ENCODE results near the gene STPG1. TPM values are rescaled to one million over a fixed set of nuclear protein-coding genes. Genes with fewer than 3 reads are reported as not detected.

Gene STPG1
- total and polyA plus RNA-seq, 2 of the 13 experiments (the other 11 are each of a cell fraction or from before 2014, with no cell fraction given), result 3.4 to 4.3 TPM

DNA sequence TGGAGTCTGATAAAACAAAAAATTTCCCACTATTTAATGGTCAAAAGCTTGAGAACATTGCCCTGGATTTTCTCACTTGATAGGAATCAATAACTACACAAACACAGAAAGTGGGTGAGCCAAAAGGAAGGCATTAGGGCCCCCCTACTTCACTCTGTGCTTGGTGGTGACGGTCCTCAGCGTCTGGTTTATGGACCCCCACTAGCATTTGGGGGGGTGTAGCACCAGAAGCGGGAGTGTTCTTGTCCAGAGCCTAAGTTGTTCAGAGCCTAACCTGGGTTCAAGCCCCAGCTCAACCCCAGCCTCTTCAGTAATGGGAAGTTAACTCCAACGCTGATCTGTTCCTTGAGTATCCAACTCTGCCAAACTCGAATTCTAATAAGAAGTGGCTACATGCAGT lies 33.1 kb downstream of the STPG1 start:
- Histone ChIP-seq H3K27ac (ENCODE audit: extremely low read length, insufficient read depth, low read length) (no peak overlapping the region), H3K27me3 (ENCODE audit: control insufficient read depth in 1 of 2, insufficient read depth in 2 of 2, low read length in 2 of 2) (no peaks in the 10 kb centered on the region), H3K9me3 (ENCODE audit: low read length) (no peaks in the 10 kb centered on the region), H3K4me2 (ENCODE audit: low read depth, low read length) (no peak overlapping the region), H4K20me1 (ENCODE audit: insufficient read depth, low read length) (no peaks in the 10 kb centered on the region), H2AFZ (ENCODE audit: low read length) (no peak overlapping the region), H3K79me2 (ENCODE audit: insufficient read depth, low read length) (no peaks in the 10 kb centered on the region), H3K4me1 (ENCODE audit: insufficient read depth, low read length) (peaks cover 9% of the 10 kb centered on the region; the same call in 1 of the 2 replicates), H3K9ac (ENCODE audit: insufficient read depth, low read depth, low read length) (no peak overlapping the region), H3K36me3 (replicated peaks in 1 of 2; ENCODE audit: control insufficient read depth in 1 of 2, insufficient read depth in 2 of 2, low read length in 2 of 2) (no peaks in the 10 kb centered on the region), H3K4me3 (replicated peaks in 1 of 3; ENCODE audit: insufficient read depth in 1 of 3, low read depth in 2 of 3, low read length in 3 of 3) (no peak overlapping the region)
- ATAC-seq (no peak), DNase-seq (ENCODE audit: low spot score) (no peak), FAIRE-seq (no peak)
- POLR2A ChIA-PET, result no interaction called here
- CTCF ChIA-PET (ENCODE audit: low intra/inter-chr PET ratio, low total read pairs), result no interaction called here
- intact Hi-C loops (cut with micrococcal nuclease; ENCODE audit: unreplicated experiment), result loop anchor here (10.0 kb wide), 1 partner anchor 1016 kb away; the partner anchor contains the start of gene ZNF436
- TF ChIP-seq GZF1 (CRISPR knock-in tag; IDR thresholded peaks at IDR 0.05), result no peak
- TF ChIP-seq, protein P1, sequence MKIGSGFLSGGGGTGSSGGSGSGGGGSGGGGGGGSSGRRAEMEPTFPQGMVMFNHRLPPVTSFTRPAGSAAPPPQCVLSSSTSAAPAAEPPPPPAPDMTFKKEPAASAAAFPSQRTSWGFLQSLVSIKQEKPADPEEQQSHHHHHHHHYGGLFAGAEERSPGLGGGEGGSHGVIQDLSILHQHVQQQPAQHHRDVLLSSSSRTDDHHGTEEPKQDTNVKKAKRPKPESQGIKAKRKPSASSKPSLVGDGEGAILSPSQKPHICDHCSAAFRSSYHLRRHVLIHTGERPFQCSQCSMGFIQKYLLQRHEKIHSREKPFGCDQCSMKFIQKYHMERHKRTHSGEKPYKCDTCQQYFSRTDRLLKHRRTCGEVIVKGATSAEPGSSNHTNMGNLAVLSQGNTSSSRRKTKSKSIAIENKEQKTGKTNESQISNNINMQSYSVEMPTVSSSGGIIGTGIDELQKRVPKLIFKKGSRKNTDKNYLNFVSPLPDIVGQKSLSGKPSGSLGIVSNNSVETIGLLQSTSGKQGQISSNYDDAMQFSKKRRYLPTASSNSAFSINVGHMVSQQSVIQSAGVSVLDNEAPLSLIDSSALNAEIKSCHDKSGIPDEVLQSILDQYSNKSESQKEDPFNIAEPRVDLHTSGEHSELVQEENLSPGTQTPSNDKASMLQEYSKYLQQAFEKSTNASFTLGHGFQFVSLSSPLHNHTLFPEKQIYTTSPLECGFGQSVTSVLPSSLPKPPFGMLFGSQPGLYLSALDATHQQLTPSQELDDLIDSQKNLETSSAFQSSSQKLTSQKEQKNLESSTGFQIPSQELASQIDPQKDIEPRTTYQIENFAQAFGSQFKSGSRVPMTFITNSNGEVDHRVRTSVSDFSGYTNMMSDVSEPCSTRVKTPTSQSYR (CRISPR knock-in tag; IDR thresholded peaks at IDR 0.05; ENCODE audit: borderline replicate concordance), result no peak
- in situ Hi-C loops (cut with HindIII; ENCODE audit: extremely low pct_ligation_motif_present, low pct_unique_long_range_greater_than_20kb), result no loop called here
- 94% methylated on average over 3 of the region's 5 CpGs for WGBS (ENCODE audit: low lambda C conversion rate)
- no TSS peak for BruUV-seq (replicated peaks)

DNA sequence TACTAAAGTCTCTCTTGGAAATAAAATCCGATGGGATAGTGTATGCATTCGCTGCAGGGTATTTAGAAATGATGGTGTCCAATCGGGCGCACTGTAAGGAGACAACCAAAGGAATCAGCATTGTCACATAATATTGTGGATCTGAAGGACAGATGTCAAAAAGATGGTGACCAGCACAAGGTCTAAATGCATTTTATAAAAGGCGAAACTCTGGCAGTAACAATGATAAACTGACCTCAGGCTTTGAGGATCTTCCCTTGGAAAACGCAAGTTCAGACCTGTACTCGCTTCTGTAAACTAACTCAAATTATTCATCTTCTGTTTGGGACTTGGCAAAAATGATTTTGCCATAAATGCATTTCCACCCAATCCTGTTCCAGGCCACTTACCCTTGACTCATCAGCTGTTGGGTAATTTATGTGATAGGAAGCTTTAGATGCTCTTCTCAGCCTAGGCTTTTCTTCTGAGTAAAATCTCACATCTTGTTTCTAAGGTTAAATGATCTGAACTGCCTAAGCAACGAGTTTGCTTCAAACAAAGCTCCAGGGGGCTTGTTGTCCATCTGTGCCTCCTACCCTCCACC lies 33.8 kb downstream of the STPG1 start:
- no peak for ATAC-seq
- Histone ChIP-seq H2AFZ (ENCODE audit: low read length) (no peak overlapping the region), H3K4me2 (ENCODE audit: low read depth, low read length) (no peak overlapping the region), H3K79me2 (ENCODE audit: insufficient read depth, low read length) (no peaks in the 10 kb centered on the region), H3K9ac (ENCODE audit: insufficient read depth, low read depth, low read length) (no peak overlapping the region), H3K27ac (ENCODE audit: extremely low read length, insufficient read depth, low read length) (no peak overlapping the region), H3K4me1 (ENCODE audit: insufficient read depth, low read length) (peaks cover 9% of the 10 kb centered on the region; the same call in 1 of the 2 replicates), H3K36me3 (replicated peaks in 1 of 2; ENCODE audit: control insufficient read depth in 1 of 2, insufficient read depth in 2 of 2, low read length in 2 of 2) (no peaks in the 10 kb centered on the region), H3K9me3 (ENCODE audit: low read length) (no peaks in the 10 kb centered on the region), H4K20me1 (ENCODE audit: insufficient read depth, low read length) (no peaks in the 10 kb centered on the region), H3K27me3 (ENCODE audit: control insufficient read depth in 1 of 2, insufficient read depth in 2 of 2, low read length in 2 of 2) (no peaks in the 10 kb centered on the region), H3K4me3 (replicated peaks in 1 of 3; ENCODE audit: insufficient read depth in 1 of 3, low read depth in 2 of 3, low read length in 3 of 3) (no peak overlapping the region)
- POLR2A ChIA-PET, result no interaction called here
- intact Hi-C loops (cut with micrococcal nuclease; ENCODE audit: unreplicated experiment), result loop anchor here (10.0 kb wide), 1 partner anchor 1015 kb away; the partner anchor contains the start of gene ZNF436
- no TSS peak for BruUV-seq (replicated peaks)
- WGBS (ENCODE audit: low lambda C conversion rate), result 87% methylated on average over 8 of the region's 8 CpGs
- no peak for DNase-seq (ENCODE audit: low spot score)
- no peak for TF ChIP-seq NFE2L2 (IDR thresholded peaks at IDR 0.05; ENCODE audit: low read length)
- TF ChIP-seq ZNF678 (CRISPR knock-in tag; IDR thresholded peaks at IDR 0.05), result no peak
- no peak for TF ChIP-seq POLR2G (IDR thresholded peaks at IDR 0.05; ENCODE audit: low read depth, low read length)
- TF ChIP-seq SRY (CRISPR knock-in tag; IDR thresholded peaks at IDR 0.05), result no peak
- TF ChIP-seq ZNF431 (CRISPR knock-in tag; IDR thresholded peaks at IDR 0.05; ENCODE audit: borderline replicate concordance, low read depth), result no peak
- no peak for TF ChIP-seq NPAS2 (CRISPR knock-in tag; IDR thresholded peaks at IDR 0.05; ENCODE audit: borderline replicate concordance)
- TF ChIP-seq CHD2 (IDR thresholded peaks at IDR 0.05; ENCODE audit: low read depth, low read length), result no peak
- FAIRE-seq, result no peak
- in situ Hi-C loops (cut with HindIII; ENCODE audit: extremely low pct_ligation_motif_present, low pct_unique_long_range_greater_than_20kb), result no loop called here
- CTCF ChIA-PET (ENCODE audit: low intra/inter-chr PET ratio, low total read pairs), result no interaction called here

All from HepG2 (cell line).